Measurements from ENCODE around the gene SIAH2. TPM values are rescaled to one million over a fixed set of nuclear protein-coding genes. Genes with fewer than 3 reads are reported as not detected.

Gene SIAH2
- total RNA-seq, 1 experiment from 2014 or later: 24.0 TPM

- no peaks in the 10 kb centered on the region for H3K4me1 ChIP-seq (ENCODE audit: control insufficient read depth, insufficient read depth, low read length)
- ChIA-PET POLR2A (no interaction called here), CTCF (interaction anchor here (1.8 kb wide), 1 partner anchor 78 kb away, joined by 14 read pairs; no protein-coding TSS in a partner anchor)
- H3K4me3 ChIP-seq (ENCODE audit: low read depth in 2 of 2, low read length in 2 of 2): no peak overlapping the region
- peaks cover 11% of the 10 kb centered on the region; the same call in 1 of the 2 replicates for H3K27me3 ChIP-seq (ENCODE audit: control insufficient read depth, insufficient read depth, low read length)
- no peaks in the 10 kb centered on the region for H3K36me3 ChIP-seq (ENCODE audit: control insufficient read depth, insufficient read depth, low read length)
- no peak for ATAC-seq
- TF ChIP-seq REST (IDR thresholded peaks at IDR 0.05; ENCODE audit: insufficient read depth in 1 of 2, low read depth in 2 of 2, low read length in 1 of 2): no peak
- no peak for TF ChIP-seq TCF7L2 (IDR thresholded peaks at IDR 0.05; ENCODE audit: low read depth, low read length)
- no peak for TF ChIP-seq SIN3A (IDR thresholded peaks at IDR 0.05; ENCODE audit: borderline replicate concordance, insufficient read depth, low read depth, low read length)
- TF ChIP-seq CTCF (IDR thresholded peaks at IDR 0.05): no peak
- TF ChIP-seq POLR2AphosphoS5 (IDR thresholded peaks at IDR 0.05; ENCODE audit: low read depth, low read length): no peak
- no TSS peak for BruUV-seq (replicated peaks)
- intact Hi-C loops (cut with micrococcal nuclease; ENCODE audit: unreplicated experiment) (loop anchor here (1.0 to 2.0 kb wide), 2 partner anchors 78 to 360 kb away; no protein-coding TSS in a partner anchor), in situ Hi-C loops (cut with HindIII; ENCODE audit: low pct_unique_long_range_greater_than_20kb, low sequenced_read_pairs) (no loop called here)
- no peak overlapping the region for H3K27ac ChIP-seq (ENCODE audit: low read length)
- DNase-seq (ENCODE audit: low read depth, low spot score): no peak
- no peaks in the 10 kb centered on the region for H3K9me3 ChIP-seq (ENCODE audit: control insufficient read depth, insufficient read depth, low read depth, low read length)
Measured at GRCh38 chr3:150786791-150787190, 23.8 kb upstream of the SIAH2 start.

GRCh38 chr3:150784747-150785125 is 21.8 kb upstream of the SIAH2 start:
- ChIA-PET POLR2A (no interaction called here), CTCF (no interaction called here)
- TF ChIP-seq CTCF (IDR thresholded peaks at IDR 0.05) (no peak), REST (IDR thresholded peaks at IDR 0.05; ENCODE audit: insufficient read depth in 1 of 2, low read depth in 2 of 2, low read length in 1 of 2) (no peak), SIN3A (IDR thresholded peaks at IDR 0.05; ENCODE audit: borderline replicate concordance, insufficient read depth, low read depth, low read length) (no peak), POLR2AphosphoS5 (IDR thresholded peaks at IDR 0.05; ENCODE audit: low read depth, low read length) (no peak), TCF7L2 (IDR thresholded peaks at IDR 0.05; ENCODE audit: low read depth, low read length) (no peak)
- in situ Hi-C loops (cut with HindIII; ENCODE audit: low pct_unique_long_range_greater_than_20kb, low sequenced_read_pairs): no loop called here
- intact Hi-C loops (cut with micrococcal nuclease; ENCODE audit: unreplicated experiment): no loop called here
- no peaks in the 10 kb centered on the region for H3K4me1 ChIP-seq (ENCODE audit: control insufficient read depth, insufficient read depth, low read length)
- no TSS peak for BruUV-seq (replicated peaks)
- no peak for DNase-seq (ENCODE audit: low read depth, low spot score)
- no peak overlapping the region for H3K4me3 ChIP-seq (ENCODE audit: low read depth in 2 of 2, low read length in 2 of 2)
- no peak overlapping the region for H3K27ac ChIP-seq (ENCODE audit: low read length)
- ATAC-seq: no peak
- H3K9me3 ChIP-seq (ENCODE audit: control insufficient read depth, insufficient read depth, low read depth, low read length): no peaks in the 10 kb centered on the region
- peaks cover 8% of the 10 kb centered on the region; the same call in 1 of the 2 replicates for H3K27me3 ChIP-seq (ENCODE audit: control insufficient read depth, insufficient read depth, low read length)
- no peaks in the 10 kb centered on the region for H3K36me3 ChIP-seq (ENCODE audit: control insufficient read depth, insufficient read depth, low read length)
